WERI-Rb-1 (cell line): ENCODE results near the gene STK32C.

ENCODE experiments used
- DNase-seq: peaks from one replicate; pipeline ENCODE4 v3.0.0-alpha.2; 2020
- H3K27ac ChIP-seq: fragments of 250-450 bp; sonication (Bioruptor Pico); 2 replicates; pipeline ENCODE4 v1.5.1; 2020; ENCODE audit warnings: mild to moderate bottlenecking, moderate library complexity
- H3K27me3 ChIP-seq: fragments of 250-450 bp; sonication (Bioruptor Pico); 2 replicates; pipeline ENCODE4 v1.5.1; 2021; ENCODE audit warnings: mild to moderate bottlenecking, low read depth, moderate library complexity; ENCODE audit not compliant: insufficient read depth, severe bottlenecking
- H3K36me3 ChIP-seq: fragments of 250-450 bp; sonication (Bioruptor Pico); 2 replicates; pipeline ENCODE4 v1.5.1; 2020; ENCODE audit warnings: mild to moderate bottlenecking, moderate library complexity
- H3K4me3 ChIP-seq: 2 replicates; pipeline ENCODE4 v1.5.1; 2011; ENCODE audit warnings: low read depth, mild to moderate bottlenecking, control low read depth, low read length
- H3K9me3 ChIP-seq: fragments of 250-450 bp; sonication (Bioruptor Pico); 2 replicates; pipeline ENCODE4 v1.5.1; 2021; ENCODE audit warnings: mild to moderate bottlenecking, moderate library complexity; ENCODE audit not compliant: severe bottlenecking
- TF ChIP-seq, protein P1 (sequence below): IDR thresholded peaks from 2 replicates; pipeline ENCODE4 v1.5.1; 2011; ENCODE audit warnings: low read depth, mild to moderate bottlenecking, control low read depth, inconsistent platforms, low read length

Gene STK32C

DNA sequence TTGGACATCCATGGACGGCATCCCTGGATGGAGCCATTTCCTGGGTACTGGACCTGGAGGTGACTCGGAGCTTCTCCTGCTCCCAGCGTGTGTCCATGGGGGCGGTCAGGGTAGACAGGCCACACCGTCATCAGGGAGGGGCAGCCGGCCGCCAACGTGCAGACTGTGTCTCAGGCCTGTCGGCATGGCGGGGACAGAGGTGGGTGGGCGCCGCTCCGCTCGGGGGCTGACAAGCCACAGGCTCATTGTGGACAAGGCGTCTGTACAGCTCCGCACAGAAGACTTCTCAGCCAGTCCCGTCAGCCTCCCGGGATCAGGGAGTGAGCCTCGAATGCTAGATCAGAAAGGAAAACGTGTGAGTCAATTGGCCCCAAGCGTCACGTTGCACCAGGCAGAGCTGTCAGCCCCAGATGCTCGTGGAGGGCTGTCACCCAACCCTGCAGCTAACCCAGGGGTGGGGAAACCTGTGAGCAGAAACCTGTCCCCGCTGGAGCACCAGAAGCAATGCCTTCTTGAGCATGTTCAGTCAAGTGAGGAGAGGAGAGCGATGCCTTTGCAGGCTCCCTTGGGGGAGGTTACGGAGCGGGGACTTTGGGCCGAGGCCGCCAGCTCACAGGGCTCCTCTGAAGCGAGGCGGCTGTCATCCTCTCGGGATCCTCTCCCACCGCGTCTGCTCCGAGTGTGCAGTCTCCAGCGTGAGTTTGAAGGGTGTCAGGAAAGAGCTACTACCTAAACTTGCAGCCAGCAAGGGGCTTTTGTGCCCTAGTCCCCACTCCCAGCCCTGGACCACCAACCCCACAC is 137.0 kb downstream of the STK32C start:
- Histone ChIP-seq H3K27me3 (no peaks in the 10 kb centered on the region), H3K4me3 (no peak overlapping the region), H3K9me3 (no peaks in the 10 kb centered on the region), H3K36me3 (no peaks in the 10 kb centered on the region), H3K27ac (no peak overlapping the region)
- DNase-seq = no peak
- TF ChIP-seq, protein P1, sequence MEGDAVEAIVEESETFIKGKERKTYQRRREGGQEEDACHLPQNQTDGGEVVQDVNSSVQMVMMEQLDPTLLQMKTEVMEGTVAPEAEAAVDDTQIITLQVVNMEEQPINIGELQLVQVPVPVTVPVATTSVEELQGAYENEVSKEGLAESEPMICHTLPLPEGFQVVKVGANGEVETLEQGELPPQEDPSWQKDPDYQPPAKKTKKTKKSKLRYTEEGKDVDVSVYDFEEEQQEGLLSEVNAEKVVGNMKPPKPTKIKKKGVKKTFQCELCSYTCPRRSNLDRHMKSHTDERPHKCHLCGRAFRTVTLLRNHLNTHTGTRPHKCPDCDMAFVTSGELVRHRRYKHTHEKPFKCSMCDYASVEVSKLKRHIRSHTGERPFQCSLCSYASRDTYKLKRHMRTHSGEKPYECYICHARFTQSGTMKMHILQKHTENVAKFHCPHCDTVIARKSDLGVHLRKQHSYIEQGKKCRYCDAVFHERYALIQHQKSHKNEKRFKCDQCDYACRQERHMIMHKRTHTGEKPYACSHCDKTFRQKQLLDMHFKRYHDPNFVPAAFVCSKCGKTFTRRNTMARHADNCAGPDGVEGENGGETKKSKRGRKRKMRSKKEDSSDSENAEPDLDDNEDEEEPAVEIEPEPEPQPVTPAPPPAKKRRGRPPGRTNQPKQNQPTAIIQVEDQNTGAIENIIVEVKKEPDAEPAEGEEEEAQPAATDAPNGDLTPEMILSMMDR = no peak

DNA sequence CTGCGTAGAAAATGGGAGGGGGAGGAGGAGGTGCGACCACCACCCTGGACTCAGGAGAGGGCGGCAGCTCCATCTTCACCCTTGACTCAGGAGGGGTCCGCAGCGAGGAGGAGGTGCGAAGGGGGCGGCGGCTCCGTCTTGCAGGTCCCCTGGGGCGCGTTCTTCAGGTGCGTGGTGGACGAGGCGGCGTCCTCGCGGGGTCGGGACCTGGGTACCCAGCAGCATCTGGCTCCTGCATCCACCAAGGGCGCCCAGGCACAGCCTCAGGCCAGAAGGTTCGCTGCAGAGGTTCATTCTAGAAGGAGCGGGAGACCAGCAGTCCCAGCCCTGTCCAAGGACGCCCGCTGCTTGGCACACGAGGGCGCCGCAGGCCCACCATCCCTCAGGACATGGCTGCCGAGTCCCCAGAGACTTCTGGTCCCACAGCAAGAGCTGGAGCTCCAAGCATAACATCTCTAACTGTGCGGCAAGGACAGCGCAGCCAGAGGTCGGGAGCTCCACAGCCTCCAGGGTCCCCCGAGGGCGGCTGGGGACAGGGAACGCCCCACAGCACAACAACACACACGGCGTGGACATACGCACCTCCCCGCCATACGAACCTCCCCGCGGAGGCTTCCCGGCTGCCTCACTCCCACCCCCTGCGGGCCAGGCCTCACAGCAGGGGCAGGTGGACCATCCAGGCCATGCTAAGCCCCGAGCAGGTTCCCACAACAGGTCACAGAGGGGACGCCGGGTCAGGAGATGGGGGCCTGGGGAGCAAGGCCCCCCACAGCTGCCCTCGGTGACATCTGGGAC is 137.8 kb downstream of the STK32C start:
- peak; percentile 43 for DNase-seq
- TF ChIP-seq, protein P1 = peak; percentile 58
- Histone ChIP-seq H3K4me3 (no peak overlapping the region), H3K9me3 (no peaks in the 10 kb centered on the region), H3K27me3 (no peaks in the 10 kb centered on the region), H3K36me3 (no peaks in the 10 kb centered on the region), H3K27ac (no peak overlapping the region)

DNA sequence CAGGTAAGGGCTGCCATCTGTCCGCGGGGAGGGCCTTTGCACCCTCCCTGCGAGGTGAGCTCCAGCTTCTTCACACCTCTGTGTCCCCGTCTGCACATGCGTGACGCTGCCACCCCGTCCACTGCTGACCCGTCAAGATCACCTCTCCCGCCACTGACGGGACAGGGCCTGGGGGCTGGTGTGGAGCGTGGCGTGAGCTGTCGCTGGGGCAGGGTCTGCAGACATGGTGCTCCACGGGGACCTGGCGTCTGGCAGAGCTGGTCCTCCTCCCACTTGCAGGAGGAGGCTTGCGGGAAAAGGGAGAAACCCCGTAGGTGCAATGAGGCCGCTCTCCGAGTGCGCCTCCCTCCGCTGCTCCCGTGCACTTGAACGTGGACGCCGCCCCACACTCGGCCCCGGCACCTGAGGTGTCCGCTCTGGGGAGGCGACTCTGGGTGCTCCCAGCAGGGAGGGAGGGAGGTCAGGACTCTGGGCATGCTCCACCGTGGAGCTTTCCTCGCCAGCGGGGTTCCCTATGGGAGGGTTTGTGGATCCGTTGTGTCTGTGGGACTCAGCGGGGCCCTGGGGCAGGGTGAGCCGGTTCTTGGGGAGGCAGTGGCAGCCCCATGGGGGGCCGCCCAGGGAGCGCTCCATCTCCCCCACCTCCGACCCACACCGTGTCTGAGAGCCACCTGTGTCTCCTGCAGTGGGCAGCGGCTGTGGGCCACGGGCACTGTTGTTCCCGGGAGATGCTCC is 138.6 kb downstream of the STK32C start:
- Histone ChIP-seq H3K4me3 (no peak overlapping the region), H3K36me3 (no peaks in the 10 kb centered on the region), H3K27me3 (no peaks in the 10 kb centered on the region), H3K9me3 (no peaks in the 10 kb centered on the region), H3K27ac (no peak overlapping the region)
- DNase-seq = no peak
- TF ChIP-seq, protein P1 = no peak

DNA sequence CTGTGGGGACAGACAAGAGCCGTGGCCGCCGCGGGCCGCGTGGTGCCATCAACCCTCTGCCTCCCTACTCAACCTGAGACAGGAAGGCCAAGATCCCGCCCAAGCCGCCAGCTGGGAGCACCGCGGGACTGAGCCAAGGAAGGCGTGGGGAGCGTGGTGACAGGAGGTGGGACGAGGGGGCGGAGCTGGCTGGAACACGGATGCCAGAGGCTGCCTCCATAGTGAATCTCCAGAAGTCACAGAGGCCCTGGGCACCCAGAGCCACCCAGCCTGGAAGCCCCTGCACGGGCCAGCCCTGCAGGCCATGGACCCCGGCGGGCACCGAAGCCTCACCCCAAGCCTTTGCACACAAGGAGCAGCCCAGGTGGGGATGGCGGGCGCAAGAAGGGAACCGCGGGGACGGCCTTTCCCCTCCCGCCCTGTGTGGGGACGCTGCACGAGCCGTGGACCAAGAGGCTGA is 139.1 kb downstream of the STK32C start:
- no peaks in the 10 kb centered on the region for H3K27me3 ChIP-seq
- TF ChIP-seq, protein P1 = no peak
- H3K27ac ChIP-seq = no peak overlapping the region
- no peaks in the 10 kb centered on the region for H3K36me3 ChIP-seq
- DNase-seq = no peak
- H3K4me3 ChIP-seq = no peak overlapping the region
- no peaks in the 10 kb centered on the region for H3K9me3 ChIP-seq

DNA sequence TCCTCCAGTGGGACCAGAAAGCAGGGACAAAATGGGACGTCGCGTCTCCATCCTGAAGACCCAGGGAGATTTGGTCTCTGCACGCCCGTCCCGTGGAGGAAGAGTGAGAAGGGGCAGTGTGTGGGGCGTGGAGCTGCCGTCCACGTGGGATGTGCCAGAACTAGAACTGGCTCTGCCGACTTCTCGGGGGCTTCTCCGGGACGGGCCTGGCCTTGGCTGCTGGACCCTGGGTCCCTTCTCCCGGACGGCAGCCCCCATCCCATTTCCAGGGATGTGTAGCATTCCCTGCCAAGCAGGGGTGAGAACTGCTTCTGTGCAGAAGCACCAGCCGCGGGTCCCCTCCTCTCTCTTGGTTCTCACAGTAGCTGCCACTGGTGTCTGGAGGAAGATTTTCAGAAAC is 139.8 kb downstream of the STK32C start:
- no peaks in the 10 kb centered on the region for H3K36me3 ChIP-seq
- TF ChIP-seq, protein P1 = no peak
- DNase-seq = no peak
- no peak overlapping the region for H3K27ac ChIP-seq
- no peaks in the 10 kb centered on the region for H3K9me3 ChIP-seq
- no peak overlapping the region for H3K4me3 ChIP-seq
- H3K27me3 ChIP-seq = no peaks in the 10 kb centered on the region
